IMR-90 (cell line): ENCODE measurements around the gene SDR39U1. TPM values are rescaled to one million over a fixed set of nuclear protein-coding genes. Genes with fewer than 3 reads are reported as not detected.

Source experiments
- ATAC-seq: fragments of 200-7000 bp; cut with Tn5 transposase; 2 replicates; pipeline ENCODE4 v1.9.1; 2020; ENCODE audit warnings: low read depth, mild to moderate bottlenecking, moderate library complexity
- BruUV-seq: library from RNA; stranded (reverse); fragments of 400-500 nt; replicated peaks from 2 replicates; lab custom pipeline; 2021; lab: Mats Ljungman, UMichigan
- CTCF ChIA-PET: fragments of 300-600 bp; formaldehyde crosslinking; extraction: SDS; loops from one replicate; lab custom pipeline; 2021; ENCODE audit warnings: antibody characterized with exemption; lab: Yijun Ruan, JAX
- POLR2A ChIA-PET: fragments of 300-600 bp; sonication (Branson Sonifier 250); formaldehyde crosslinking; loops from one replicate; lab custom pipeline; 2022; ENCODE audit warnings: antibody characterized with exemption; ENCODE audit not compliant: unreplicated experiment; lab: Charles Lee
- DNase-seq: peaks from one replicate; pipeline ENCODE4 v3.0.0; 2013
- H2AFZ ChIP-seq: replicated peaks from 2 replicates; pipeline ENCODE3; 2013; ENCODE audit warnings: low read length, mild to moderate bottlenecking; ENCODE audit not compliant: poor library complexity
- H2AK5ac ChIP-seq: 2 replicates; pipeline ENCODE4 v1.6.1; 2013; ENCODE audit warnings: low read depth, low read length, inconsistent platforms
- H2AK9ac ChIP-seq: replicated peaks from 2 replicates; pipeline ENCODE3; 2013; ENCODE audit warnings: mild to moderate bottlenecking, low read depth, low read length, moderate library complexity; ENCODE audit not compliant: poor library complexity
- H2BK120ac ChIP-seq: 2 replicates; pipeline ENCODE4 v1.6.1; 2013; ENCODE audit warnings: low read depth, low read length, inconsistent platforms
- H2BK15ac ChIP-seq: 3 replicates; pipeline ENCODE4 v1.6.1; 2013; ENCODE audit warnings: low read depth, low read length, inconsistent platforms
- H2BK20ac ChIP-seq: 2 replicates; pipeline ENCODE4 v1.6.1; 2013; ENCODE audit warnings: low read depth, mild to moderate bottlenecking, inconsistent platforms, low read length, moderate library complexity
- H2BK5ac ChIP-seq: 2 replicates; pipeline ENCODE4 v1.6.1; 2013; ENCODE audit warnings: mild to moderate bottlenecking, low read depth, low read length, inconsistent platforms; ENCODE audit not compliant: poor library complexity, severe bottlenecking
- H3K14ac ChIP-seq: replicated peaks from 2 replicates; pipeline ENCODE4 v1.6.1; 2013; ENCODE audit warnings: low read depth, low read length, inconsistent platforms
- H3K18ac ChIP-seq: 2 replicates; pipeline ENCODE4 v1.6.1; 2013; ENCODE audit warnings: low read depth, low read length, control low read depth
- H3K23ac ChIP-seq: 2 replicates; pipeline ENCODE4 v1.6.1; 2013; ENCODE audit warnings: low read depth, low read length, inconsistent platforms
- H3K27ac ChIP-seq: 2 replicates; pipeline ENCODE4 v1.5.1; 2013; ENCODE audit warnings: mild to moderate bottlenecking, control low read depth, low read length; ENCODE audit not compliant: insufficient read depth
- H3K27me3 ChIP-seq: 2 replicates; pipeline ENCODE4 v1.6.1; 2013; ENCODE audit warnings: low read length; ENCODE audit not compliant: control insufficient read depth, insufficient read depth
- H3K36me3 ChIP-seq: 2 replicates; pipeline ENCODE4 v1.6.1; 2013; ENCODE audit warnings: low read length, mixed read lengths; ENCODE audit not compliant: control insufficient read depth, insufficient read depth
- H3K4ac ChIP-seq: 2 replicates; pipeline ENCODE4 v1.6.1; 2013; ENCODE audit warnings: low read depth, low read length, inconsistent platforms
- H3K4me1 ChIP-seq: 2 replicates; pipeline ENCODE4 v1.6.1; 2013; ENCODE audit warnings: low read length, mixed read lengths; ENCODE audit not compliant: control insufficient read depth, insufficient read depth
- H3K4me2 ChIP-seq: 2 replicates; pipeline ENCODE4 v1.6.1; 2013; ENCODE audit warnings: low read depth, mild to moderate bottlenecking, control low read depth, low read length, moderate library complexity
- H3K4me3 ChIP-seq: 2 replicates; pipeline ENCODE4 v1.5.1; 2013; ENCODE audit warnings: low read depth, mild to moderate bottlenecking, control low read depth, low read length, moderate library complexity; ENCODE audit not compliant: insufficient read depth
- H3K56ac ChIP-seq: 2 replicates; pipeline ENCODE4 v1.6.1; 2013; ENCODE audit warnings: low read length, inconsistent platforms; ENCODE audit not compliant: insufficient read depth; ENCODE audit errors: extremely low read depth
- H3K79me1 ChIP-seq, 2 experiments: 2 replicates each; pipeline ENCODE4 v1.6.1; 2013; ENCODE audit warnings: low read length in 2 of 2, inconsistent platforms in 1 of 2, low read depth in 1 of 2
- H3K9ac ChIP-seq: 2 replicates; pipeline ENCODE4 v1.6.1; 2013; ENCODE audit warnings: low read depth, low read length, control low read depth
- H3K9me1 ChIP-seq: 2 replicates; pipeline ENCODE4 v1.6.1; 2013; ENCODE audit warnings: low read length, inconsistent platforms; ENCODE audit not compliant: insufficient read depth
- H3K9me3 ChIP-seq: 2 replicates; pipeline ENCODE4 v1.6.1; 2013; ENCODE audit warnings: low read length; ENCODE audit not compliant: control insufficient read depth, insufficient read depth
- H4K20me1 ChIP-seq: 2 replicates; pipeline ENCODE4 v1.6.1; 2013; ENCODE audit warnings: low read length, inconsistent platforms; ENCODE audit not compliant: insufficient read depth
- H4K5ac ChIP-seq: 2 replicates; pipeline ENCODE4 v1.6.1; 2013; ENCODE audit warnings: mild to moderate bottlenecking, low read depth, low read length, control low read depth
- H4K8ac ChIP-seq, 2 experiments: 2 replicates each; pipeline ENCODE4 v1.6.1; 2013; ENCODE audit warnings: low read depth in 2 of 2, low read length in 2 of 2, control low read depth in 1 of 2, inconsistent platforms in 1 of 2
- H4K91ac ChIP-seq: 2 replicates; pipeline ENCODE4 v1.6.1; 2013; ENCODE audit warnings: low read depth, low read length, inconsistent platforms; ENCODE audit not compliant: insufficient read depth
- BHLHE40 ChIP-seq: fragments of 150-350 bp; IDR thresholded peaks from 2 replicates; pipeline ENCODE4 v1.6.1; 2016; ENCODE audit warnings: mild to moderate bottlenecking, low read depth, low read length
- CEBPB ChIP-seq: IDR thresholded peaks from 2 replicates; pipeline ENCODE4 v1.6.1; 2012; ENCODE audit warnings: low read depth, low read length, improper control_type of control experiment
- CHD1 ChIP-seq: IDR thresholded peaks from 2 replicates; pipeline ENCODE4 v1.6.1; 2012; ENCODE audit warnings: low read depth, low read length, improper control_type of control experiment
- CTCF ChIP-seq: conservative IDR thresholded peaks from 2 replicates; pipeline ENCODE4 v1.5.1; 2012; ENCODE audit warnings: mild to moderate bottlenecking, low read depth, low read length, improper control_type of control experiment
- ELK1 ChIP-seq: fragments of 150-350 bp; IDR thresholded peaks from 2 replicates; pipeline ENCODE4 v1.6.1; 2016; ENCODE audit warnings: low read depth, mild to moderate bottlenecking, low read length, moderate library complexity, borderline replicate concordance
- FOS ChIP-seq: fragments of 150-350 bp; IDR thresholded peaks from 2 replicates; pipeline ENCODE4 v1.6.1; 2016; ENCODE audit warnings: low read depth, low read length
- MAFK ChIP-seq: IDR thresholded peaks from 2 replicates; pipeline ENCODE4 v1.6.1; 2012; ENCODE audit warnings: low read depth, low read length, improper control_type of control experiment
- MAZ ChIP-seq: IDR thresholded peaks from 2 replicates; pipeline ENCODE4 v1.6.1; 2012; ENCODE audit warnings: low read depth, mild to moderate bottlenecking, low read length, improper control_type of control experiment, moderate library complexity, borderline replicate concordance
- MXI1 ChIP-seq: IDR thresholded peaks from 2 replicates; pipeline ENCODE4 v1.6.1; 2012; ENCODE audit warnings: low read depth, mild to moderate bottlenecking, low read length, moderate library complexity, borderline replicate concordance
- NFE2L2 ChIP-seq: fragments of 150-350 bp; IDR thresholded peaks from 2 replicates; pipeline ENCODE4 v1.6.1; 2016; ENCODE audit warnings: low read depth, mild to moderate bottlenecking, low read length
- POLR2A ChIP-seq: IDR thresholded peaks from 2 replicates; pipeline ENCODE4 v1.6.1; 2012; ENCODE audit warnings: mild to moderate bottlenecking, low read depth, low read length
- RAD21 ChIP-seq: IDR thresholded peaks from 2 replicates; pipeline ENCODE4 v1.6.1; 2012; ENCODE audit warnings: low read length, improper control_type of control experiment
- RCOR1 ChIP-seq: IDR thresholded peaks from 2 replicates; pipeline ENCODE4 v1.6.1; 2012; ENCODE audit warnings: mild to moderate bottlenecking, low read length, improper control_type of control experiment; ENCODE audit not compliant: insufficient replicate concordance
- RFX5 ChIP-seq: IDR thresholded peaks from 2 replicates; pipeline ENCODE4 v1.8.0; 2012; ENCODE audit warnings: low read depth, mild to moderate bottlenecking, low read length, moderate library complexity
- SMC3 ChIP-seq: fragments of 150-350 bp; IDR thresholded peaks from 2 replicates; pipeline ENCODE4 v1.6.1; 2016; ENCODE audit warnings: low read depth, mild to moderate bottlenecking, antibody characterized with exemption, low read length, moderate library complexity
- USF2 ChIP-seq: fragments of 150-350 bp; IDR thresholded peaks from 2 replicates; pipeline ENCODE4 v1.6.1; 2017; ENCODE audit warnings: mild to moderate bottlenecking, antibody characterized with exemption, low read length, low read depth
- WGBS, 2 experiments: methylation state at CpG; one replicate each; pipeline versions ENCODE4 v1.1.5 to v1.1.7; 2013; ENCODE audit warnings: missing lambda C conversion rate in 2 of 2; ENCODE audit not compliant: insufficient read length in 1 of 2; ENCODE audit errors: extremely low coverage in 2 of 2; 5-methylcytosine and 5-hydroxymethylcytosine counted together
- dilution Hi-C: fragments of 300-500 bp; cut with HindIII; formaldehyde crosslinking; loops from one replicate; pipeline ENCODE4 v1.14.3; 2018; ENCODE audit warnings: low sequenced_read_pairs; ENCODE audit not compliant: unreplicated experiment
- in situ Hi-C: fragments of 300-500 bp; cut with MboI; formaldehyde crosslinking; loops from 3 replicates; pipeline ENCODE4 v1.14.3; 2019; ENCODE audit warnings: low sequenced_read_pairs, inconsistent platforms, mixed read lengths
- intact Hi-C: fragments of 100-400 bp; cut with micrococcal nuclease; formaldehyde crosslinking; loops from 2 replicates; pipeline ENCODE4 v1.10.0; 2022
- polyA plus RNA-seq, 3 experiments: library from polyadenylated mRNA; depleted of rRNA; stranded (reverse); fragments of >200 nt; gene quantifications; 2 replicates each; pipeline ENCODE4 v1.2.3, GENCODE V29; 2012; ENCODE audit warnings: low replicate concordance in 1 of 3
- total RNA-seq: library from RNA; depleted of rRNA; stranded (reverse); fragments of >200 nt; gene quantifications from 2 replicates; pipeline ENCODE4 v1.2.3, GENCODE V29; 2012

SDR39U1 gene
- total and polyA plus RNA-seq, 2 of the 4 experiments (the other 2 are of a cell fraction) = 7.5 to 46.3 TPM

GRCh38 chr14:24481622-24482324, 39.2 kb upstream of the SDR39U1 start:
- BruUV-seq = no TSS peak
- Histone ChIP-seq H3K27me3 (no peaks in the 10 kb centered on the region), H4K91ac (no peak overlapping the region), H2BK120ac (no peak overlapping the region), H3K23ac (no peak overlapping the region), H2BK20ac (no peak overlapping the region), H4K5ac (no peak overlapping the region), H3K9me3 (no peaks in the 10 kb centered on the region), H2BK15ac (no peak overlapping the region), H2AK5ac (no peak overlapping the region), H4K8ac (no peak overlapping the region), H3K4ac (no peak overlapping the region), H3K4me2 (no peak overlapping the region), H3K4me1 (no peaks in the 10 kb centered on the region), H2AFZ (peak overlapping the region; percentile 77), H3K18ac (no peak overlapping the region), H2AK9ac (no peak overlapping the region), H3K14ac (no peak overlapping the region), H3K27ac (no peak overlapping the region), H3K9me1 (no peaks in the 10 kb centered on the region), H3K79me1 (no peaks in the 10 kb centered on the region), H3K56ac (no peak overlapping the region), H3K36me3 (no peaks in the 10 kb centered on the region), H3K9ac (no peak overlapping the region), H2BK5ac (no peak overlapping the region), H4K20me1 (no peaks in the 10 kb centered on the region), H3K4me3 (no peak overlapping the region)
- 16% methylated on average over 8 of the region's 23 CpGs; no CpG with 5 or more reads in 1 of the 2 experiments for WGBS, 2 experiments
- intact Hi-C loops = no loop called here
- POLR2A ChIA-PET = no interaction called here
- DNase-seq = peak; percentile 8
- TF ChIP-seq RFX5 (no peak), CHD1 (no peak), POLR2A (no peak), RAD21 (peak; percentile 34; the same call in 1 of the 2 replicates), MAZ (no peak), CTCF (peak; percentile 53), CEBPB (no peak), ELK1 (no peak), RCOR1 (no peak), BHLHE40 (no peak), MXI1 (no peak), NFE2L2 (no peak), MAFK (no peak), SMC3 (0 out of 2 replicates have a peak, but pooled peaks have one; percentile 14), FOS (no peak), USF2 (no peak)
- dilution Hi-C loops = no loop called here
- in situ Hi-C loops = no loop called here
- peak; percentile 90 for ATAC-seq
- CTCF ChIA-PET = no interaction called here
